NB4 (cell line): ENCODE measurements around the gene STAT1.

Source experiments
- MAX ChIP-seq: IDR thresholded peaks from 2 replicates; pipeline ENCODE4 v1.6.1; 2011; ENCODE audit warnings: low read depth, low read length
- MYC ChIP-seq: IDR thresholded peaks from 2 replicates; pipeline ENCODE4 v1.6.1; 2011; ENCODE audit warnings: low read depth, low read length
- POLR2A ChIP-seq: IDR thresholded peaks from 2 replicates; pipeline ENCODE4 v1.6.1; 2011; ENCODE audit warnings: mild to moderate bottlenecking; ENCODE audit not compliant: insufficient read length; ENCODE audit errors: extremely low read depth
- TF ChIP-seq, protein P1 (sequence below): IDR thresholded peaks from one replicate; pipeline ENCODE4 v1.5.1; 2012; ENCODE audit warnings: low read depth, low read length

GRCh38 chr2:190979906-190980629 is 33.9 kb downstream of the STAT1 start:
- TF ChIP-seq, protein P1, sequence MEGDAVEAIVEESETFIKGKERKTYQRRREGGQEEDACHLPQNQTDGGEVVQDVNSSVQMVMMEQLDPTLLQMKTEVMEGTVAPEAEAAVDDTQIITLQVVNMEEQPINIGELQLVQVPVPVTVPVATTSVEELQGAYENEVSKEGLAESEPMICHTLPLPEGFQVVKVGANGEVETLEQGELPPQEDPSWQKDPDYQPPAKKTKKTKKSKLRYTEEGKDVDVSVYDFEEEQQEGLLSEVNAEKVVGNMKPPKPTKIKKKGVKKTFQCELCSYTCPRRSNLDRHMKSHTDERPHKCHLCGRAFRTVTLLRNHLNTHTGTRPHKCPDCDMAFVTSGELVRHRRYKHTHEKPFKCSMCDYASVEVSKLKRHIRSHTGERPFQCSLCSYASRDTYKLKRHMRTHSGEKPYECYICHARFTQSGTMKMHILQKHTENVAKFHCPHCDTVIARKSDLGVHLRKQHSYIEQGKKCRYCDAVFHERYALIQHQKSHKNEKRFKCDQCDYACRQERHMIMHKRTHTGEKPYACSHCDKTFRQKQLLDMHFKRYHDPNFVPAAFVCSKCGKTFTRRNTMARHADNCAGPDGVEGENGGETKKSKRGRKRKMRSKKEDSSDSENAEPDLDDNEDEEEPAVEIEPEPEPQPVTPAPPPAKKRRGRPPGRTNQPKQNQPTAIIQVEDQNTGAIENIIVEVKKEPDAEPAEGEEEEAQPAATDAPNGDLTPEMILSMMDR, result no peak
- TF ChIP-seq POLR2A (no peak), MAX (no peak), MYC (no peak)
